Fibroblast of gingiva (primary cell): ENCODE data around the gene HADHB.
"Not testable (repeated sequence)": the region's sequence is repeated elsewhere in the genome, so short reads cannot be mapped to it uniquely, and the experiment has no call there.

Experiments
- DNase-seq: peaks from one replicate; pipeline ENCODE4 v3.0.0-alpha.2; 2011; ENCODE audit warnings: low read depth

HADHB gene

GRCh38 chr2:26245231-26245732 is 543 bp downstream of the HADHB start:
- no peak for DNase-seq

GRCh38 chr2:26245810-26246209 is 1.1 kb downstream of the HADHB start:
- DNase-seq = no peak

GRCh38 chr2:26246818-26247217 is 2.1 kb downstream of the HADHB start:
- peak; percentile 81 for DNase-seq

GRCh38 chr2:26249625-26250024 is 4.9 kb downstream of the HADHB start:
- DNase-seq = no peak

- no peak for DNase-seq
Observed at GRCh38 chr2:26251893-26252292, 7.2 kb downstream of the HADHB start.

GRCh38 chr2:26255759-26256384 is 11.1 kb downstream of the HADHB start:
- no peak for DNase-seq

- DNase-seq = not testable (repeated sequence)
Observed at GRCh38 chr2:26258836-26259235, 14.1 kb downstream of the HADHB start.

GRCh38 chr2:26268213-26268612 is 23.5 kb downstream of the HADHB start:
- DNase-seq = no peak

GRCh38 chr2:26268670-26269385 is 24.1 kb downstream of the HADHB start:
- DNase-seq = not testable (repeated sequence)

- DNase-seq = no peak
Observed at GRCh38 chr2:26269571-26270158, 24.9 kb downstream of the HADHB start.

- DNase-seq = peak; percentile 28
Observed at GRCh38 chr2:26270373-26270772, 25.6 kb downstream of the HADHB start.

GRCh38 chr2:26273501-26273900 is 28.8 kb downstream of the HADHB start:
- no peak for DNase-seq

GRCh38 chr2:26274058-26274613 is 29.4 kb downstream of the HADHB start:
- DNase-seq = peak; percentile 99

- no peak for DNase-seq
Observed at GRCh38 chr2:26276484-26277227, 31.9 kb downstream of the HADHB start.

- DNase-seq = no peak
Observed at GRCh38 chr2:26279886-26280285, 35.1 kb downstream of the HADHB start.

- DNase-seq = no peak
Observed at GRCh38 chr2:26281226-26281625, 36.5 kb downstream of the HADHB start.

- no peak for DNase-seq
Observed at GRCh38 chr2:26283606-26284005, 38.9 kb downstream of the HADHB start.

GRCh38 chr2:26284132-26284531 is 39.4 kb downstream of the HADHB start:
- DNase-seq = no peak

- DNase-seq = no peak
Observed at GRCh38 chr2:26285931-26286330, 41.2 kb downstream of the HADHB start.

- DNase-seq = no peak
Observed at GRCh38 chr2:26290001-26290400, 45.3 kb downstream of the HADHB start.

GRCh38 chr2:26292646-26293045 is 47.9 kb downstream of the HADHB start:
- DNase-seq = no peak

GRCh38 chr2:26295511-26295910 is 50.8 kb downstream of the HADHB start:
- DNase-seq = no peak
